ENCODE results near the gene RASD1.
"Not testable (repeated sequence)": the region's sequence is repeated elsewhere in the genome, so short reads cannot be mapped to it uniquely, and the experiment has no call there.

The RASD1 gene

DNA sequence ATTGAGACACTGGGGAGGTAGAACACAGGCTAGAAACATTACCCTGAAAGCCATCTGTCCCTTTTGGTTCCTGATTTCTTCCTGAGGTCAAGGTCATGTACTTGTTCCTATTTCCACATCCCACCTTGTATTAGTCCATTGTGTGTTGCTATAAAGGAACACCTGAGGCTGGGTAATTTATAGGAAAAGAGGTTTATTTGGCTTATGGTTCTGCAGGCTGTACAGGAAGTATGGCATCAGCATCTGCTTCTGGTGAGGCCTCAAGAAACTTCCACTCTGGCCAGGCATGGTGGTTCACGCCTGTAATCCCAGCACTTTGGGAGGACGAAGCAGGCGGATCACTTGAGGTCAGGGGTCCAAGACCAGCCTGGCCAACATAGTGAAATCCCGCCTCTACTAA, 26.8 kb downstream of the RASD1 start:
- DNase-seq: no peak

- DNase-seq: no peak
Measured at GRCh38 chr17:17468217-17469010, 27.8 kb downstream of the RASD1 start.

GRCh38 chr17:17467720-17468119, 28.5 kb downstream of the RASD1 start:
- no peak for DNase-seq

DNA sequence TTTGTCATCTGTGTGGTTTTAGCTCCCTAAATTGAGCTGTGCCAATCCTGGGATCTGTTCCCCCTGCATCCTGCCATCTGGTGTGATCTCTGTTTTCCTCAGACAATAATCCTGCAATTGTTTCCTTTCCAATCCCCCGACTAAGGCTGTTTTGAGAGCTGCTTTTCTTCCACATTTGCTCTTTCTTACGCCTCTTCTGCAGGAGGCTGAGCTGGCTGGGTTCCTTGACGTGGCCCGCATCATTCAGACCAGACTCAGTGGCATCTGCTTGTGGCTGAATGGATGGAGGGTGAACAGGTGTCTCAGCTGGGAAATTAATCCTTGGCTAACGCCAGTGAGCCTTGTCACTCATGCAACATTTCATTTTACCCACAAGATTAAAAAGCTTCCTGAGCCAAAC, 29.2 kb downstream of the RASD1 start:
- no peak for DNase-seq

- no peak for DNase-seq
Measured at GRCh38 chr17:17466511-17466910, 29.7 kb downstream of the RASD1 start.

DNA sequence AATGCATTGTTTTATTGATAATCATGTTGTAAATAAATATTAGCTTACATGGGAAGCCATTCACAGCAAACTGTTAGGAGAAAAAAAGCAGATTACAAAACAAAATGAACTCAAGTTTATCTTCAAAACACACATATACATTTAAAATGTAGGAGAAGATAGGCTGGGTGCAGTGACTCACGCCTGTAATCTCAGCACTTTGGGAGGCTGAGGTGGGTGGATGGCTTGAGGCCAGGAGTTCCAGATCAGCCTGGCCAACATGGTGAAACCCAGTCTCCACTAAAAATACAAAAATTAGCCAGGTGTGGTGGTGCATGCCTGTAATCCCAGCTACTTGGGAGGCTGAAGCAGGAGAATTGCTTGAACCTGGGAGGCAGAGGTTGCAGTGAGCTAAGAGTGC, 30.3 kb downstream of the RASD1 start:
- DNase-seq: not testable (repeated sequence)

DNA sequence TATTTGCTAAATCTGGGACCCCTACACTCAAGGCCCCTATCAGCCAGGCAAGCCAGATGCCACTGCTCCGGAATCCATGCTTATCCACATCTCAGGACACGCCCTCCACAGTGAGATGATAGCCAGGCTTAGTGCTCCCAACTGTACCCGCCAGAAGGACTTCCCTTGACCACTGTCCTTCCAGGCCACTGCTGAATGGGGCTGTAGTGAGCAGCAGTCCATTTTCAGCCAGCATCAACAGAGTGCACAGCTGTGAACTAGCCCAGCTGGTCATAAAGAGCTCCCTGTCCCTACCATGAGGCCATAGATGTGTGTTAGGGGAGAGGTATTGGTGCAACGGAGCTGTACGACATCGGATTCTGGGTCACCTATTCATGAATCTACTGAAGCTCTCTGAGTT, 32.4 kb downstream of the RASD1 start:
- no peak for DNase-seq

DNA sequence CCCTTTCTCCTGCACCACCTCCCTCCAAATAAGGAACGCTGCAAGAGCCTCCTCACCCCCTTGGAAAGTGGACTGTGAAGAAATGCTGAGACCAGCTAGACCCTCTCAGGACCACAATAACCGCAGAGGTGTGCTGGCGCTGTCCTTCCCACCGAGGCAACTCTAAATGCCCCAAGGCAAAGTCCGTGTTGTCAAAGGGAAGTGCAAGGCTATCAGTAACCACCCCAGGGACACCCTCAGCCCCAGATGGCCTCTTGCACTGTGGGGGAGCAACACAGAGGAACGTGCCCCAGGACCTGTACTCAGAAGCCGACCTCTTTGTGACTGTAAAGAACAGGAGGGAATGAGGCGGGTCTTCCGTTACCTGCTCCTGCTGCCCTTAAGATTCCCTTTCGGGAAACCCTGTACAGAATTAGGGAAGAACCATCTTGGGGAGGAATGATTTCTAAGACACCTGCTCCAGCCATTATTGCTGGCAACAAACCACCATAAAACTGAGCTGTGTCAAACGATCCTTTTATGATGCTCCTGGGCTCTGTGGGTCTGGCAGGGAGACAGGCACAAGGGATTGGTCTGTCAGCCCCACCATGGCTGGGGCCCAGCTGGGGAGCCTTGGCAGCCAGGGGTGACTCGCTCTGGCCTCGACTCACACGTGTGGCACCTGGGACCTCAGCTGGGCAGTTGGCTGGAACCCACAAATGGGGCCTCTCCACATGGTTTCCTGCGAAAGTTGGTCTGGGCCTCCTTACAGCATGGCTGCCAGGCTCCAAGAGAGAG, 34.0 kb downstream of the RASD1 start:
- DNase-seq: no peak

DNA sequence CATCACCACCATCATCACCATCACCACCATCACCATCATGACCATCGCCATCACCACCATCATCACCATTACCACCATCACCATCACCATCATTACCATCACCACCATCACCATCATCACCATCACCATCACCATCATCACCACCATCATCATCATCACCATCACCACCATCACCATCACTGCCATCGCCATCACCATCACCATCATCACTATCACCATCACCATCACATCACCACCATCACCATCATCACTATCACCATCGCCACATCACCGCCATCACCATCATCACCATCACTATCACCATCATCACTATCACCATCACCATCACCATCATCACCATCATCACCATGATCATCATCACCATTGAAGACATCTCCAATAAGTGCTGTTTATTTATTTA, 36.2 kb downstream of the RASD1 start:
- no peak for DNase-seq

- no peak for DNase-seq
Measured at GRCh38 chr17:17457680-17458079, 38.5 kb downstream of the RASD1 start.

GRCh38 chr17:17456251-17456650, 39.9 kb downstream of the RASD1 start:
- no peak for DNase-seq

DNA sequence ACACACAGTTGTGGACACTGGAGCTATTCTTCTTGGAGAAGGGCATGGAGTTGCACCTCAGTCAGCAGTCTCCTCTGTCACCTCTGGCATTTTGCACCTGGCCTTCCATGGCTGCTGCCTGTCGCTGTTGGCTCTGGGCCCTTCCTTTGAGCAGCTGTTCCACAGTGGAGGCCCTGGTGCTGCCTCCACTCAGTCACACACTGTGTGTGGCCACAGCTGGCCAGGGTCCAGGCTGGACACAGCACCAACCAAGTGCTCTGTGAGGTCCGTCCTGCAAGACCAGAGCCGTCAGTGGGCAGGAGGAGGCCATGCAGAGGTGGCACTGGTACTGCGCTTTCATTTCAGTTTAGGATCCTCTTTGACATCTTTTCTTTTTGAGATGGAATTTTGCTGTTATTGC, 41.0 kb downstream of the RASD1 start:
- no peak for DNase-seq

DNA sequence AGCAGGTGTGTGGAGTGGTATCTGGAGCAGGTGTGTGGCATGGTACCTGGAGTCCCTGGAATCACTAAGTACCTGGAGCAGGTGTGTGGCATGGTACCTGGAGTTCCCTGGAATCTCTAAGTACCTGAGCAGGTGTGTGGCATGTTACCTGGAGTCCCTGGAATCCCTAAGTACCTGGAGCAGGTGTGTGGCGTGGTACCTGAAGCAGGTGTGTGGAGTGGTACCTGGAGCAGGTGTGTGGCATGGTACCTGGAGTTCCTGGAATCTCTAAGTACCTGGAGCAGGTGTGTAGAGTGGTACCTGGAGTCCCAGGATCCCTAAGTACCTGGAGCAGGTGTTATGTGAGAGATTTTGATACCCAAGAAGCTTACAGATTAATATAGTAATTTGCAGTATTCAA, 41.5 kb downstream of the RASD1 start:
- not testable (repeated sequence) for DNase-seq

DNA sequence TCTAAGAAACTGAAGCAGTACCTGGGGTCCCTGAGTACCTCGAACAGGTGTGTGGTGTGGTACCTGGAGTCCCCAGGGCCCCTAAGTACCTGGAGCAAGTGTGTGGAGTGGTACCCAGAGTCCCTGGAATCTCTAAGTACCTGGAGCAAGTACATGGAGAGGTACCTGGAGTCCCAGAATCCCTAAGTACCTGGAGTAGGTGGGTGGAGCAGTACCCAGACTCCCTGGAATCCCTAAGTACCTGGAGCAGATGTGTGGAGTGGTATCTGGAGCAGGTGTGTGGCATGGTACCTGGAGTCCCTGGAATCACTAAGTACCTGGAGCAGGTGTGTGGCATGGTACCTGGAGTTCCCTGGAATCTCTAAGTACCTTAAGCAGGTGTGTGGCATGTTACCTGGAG, 41.9 kb downstream of the RASD1 start:
- DNase-seq: no peak

- no peak for DNase-seq
Measured at GRCh38 chr17:17453088-17453487, 43.1 kb downstream of the RASD1 start.

GRCh38 chr17:17448723-17449122, 47.5 kb downstream of the RASD1 start:
- DNase-seq: no peak

GRCh38 chr17:17448076-17448475, 48.1 kb downstream of the RASD1 start:
- DNase-seq: no peak

GRCh38 chr17:17447264-17447663, 48.9 kb downstream of the RASD1 start:
- no peak for DNase-seq

- no peak for DNase-seq
Measured at GRCh38 chr17:17446666-17447155, 49.5 kb downstream of the RASD1 start.

DNA sequence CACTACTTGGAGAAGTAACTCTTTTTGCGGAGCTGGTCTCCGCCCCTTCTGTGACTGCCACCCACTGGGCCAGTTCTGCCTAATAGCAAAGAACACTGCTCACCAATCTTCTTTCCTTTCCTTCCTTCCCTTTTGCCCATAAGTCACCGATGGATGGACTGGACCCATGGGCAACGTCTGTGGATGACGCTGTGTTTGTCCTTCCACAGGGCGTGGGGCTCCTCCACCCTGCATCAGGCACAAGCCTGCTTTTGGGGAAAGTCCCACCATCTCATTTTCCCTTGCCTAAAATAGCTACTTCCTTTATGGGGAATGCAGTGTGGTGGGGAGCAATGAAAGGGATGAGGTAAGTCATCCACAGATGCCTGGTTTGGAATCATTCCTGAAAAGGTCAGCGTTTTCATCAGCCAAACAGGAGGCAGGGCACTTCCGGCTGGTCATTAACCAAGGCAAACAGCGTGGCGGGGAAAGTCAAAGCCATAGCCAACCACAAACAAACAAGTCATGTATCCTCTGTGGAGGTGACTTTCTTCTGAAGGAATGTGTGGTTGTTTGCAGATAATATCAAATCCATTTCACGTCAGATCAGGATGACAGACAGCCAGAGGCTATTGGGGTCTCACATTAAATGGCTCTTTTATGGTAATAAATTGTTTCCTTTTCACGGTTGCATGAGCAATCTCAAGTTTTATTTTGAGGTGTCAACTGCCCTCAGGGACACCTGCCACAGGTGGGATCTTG, 50.1 kb downstream of the RASD1 start:
- DNase-seq: peak in 1 of 2 donors; percentile 10

DNA sequence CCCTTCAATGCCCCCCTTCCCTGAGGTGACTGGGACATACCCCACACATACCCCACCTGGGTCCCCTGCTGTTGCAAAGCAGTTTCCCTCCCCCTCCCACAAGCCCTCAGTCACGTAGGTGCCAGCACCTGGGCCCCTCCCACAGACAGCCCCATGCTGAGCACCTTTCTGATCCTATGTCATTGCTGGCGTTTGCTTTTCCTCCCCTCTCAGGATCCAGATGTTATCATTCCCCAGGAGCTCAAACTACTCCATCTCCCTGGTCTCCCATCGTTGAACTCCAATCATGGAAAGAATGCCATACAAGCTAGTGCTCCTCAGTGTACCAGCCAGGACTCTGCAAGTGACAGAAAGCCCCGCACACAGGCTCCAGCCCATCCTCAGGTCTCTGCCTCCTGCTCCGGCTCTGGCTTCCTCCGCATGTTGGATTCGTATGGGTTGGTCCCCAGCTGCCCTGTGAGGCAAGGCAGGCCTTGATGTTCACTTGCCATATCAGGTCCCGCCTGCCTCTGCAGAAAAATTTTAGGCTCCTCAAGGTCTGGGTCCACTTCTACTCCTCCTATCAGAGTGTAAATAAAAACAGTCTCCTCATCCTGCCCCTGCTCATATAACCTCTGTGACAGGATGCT, 50.8 kb downstream of the RASD1 start:
- no peak for DNase-seq
